NCI-H146 treated with DMSO at 0.1 percent for 48 hours (cell line): Measurements from ENCODE around the gene TEPSIN.

Source experiments
- DNase-seq: peaks from one replicate; lab custom pipeline; 2025; ENCODE audit not compliant: unreplicated experiment; lab: John Stamatoyannopoulos, UW

The TEPSIN gene

GRCh38 chr17:81199482-81199830 lies 39.4 kb downstream of the TEPSIN start:
- no peak for DNase-seq

DNA sequence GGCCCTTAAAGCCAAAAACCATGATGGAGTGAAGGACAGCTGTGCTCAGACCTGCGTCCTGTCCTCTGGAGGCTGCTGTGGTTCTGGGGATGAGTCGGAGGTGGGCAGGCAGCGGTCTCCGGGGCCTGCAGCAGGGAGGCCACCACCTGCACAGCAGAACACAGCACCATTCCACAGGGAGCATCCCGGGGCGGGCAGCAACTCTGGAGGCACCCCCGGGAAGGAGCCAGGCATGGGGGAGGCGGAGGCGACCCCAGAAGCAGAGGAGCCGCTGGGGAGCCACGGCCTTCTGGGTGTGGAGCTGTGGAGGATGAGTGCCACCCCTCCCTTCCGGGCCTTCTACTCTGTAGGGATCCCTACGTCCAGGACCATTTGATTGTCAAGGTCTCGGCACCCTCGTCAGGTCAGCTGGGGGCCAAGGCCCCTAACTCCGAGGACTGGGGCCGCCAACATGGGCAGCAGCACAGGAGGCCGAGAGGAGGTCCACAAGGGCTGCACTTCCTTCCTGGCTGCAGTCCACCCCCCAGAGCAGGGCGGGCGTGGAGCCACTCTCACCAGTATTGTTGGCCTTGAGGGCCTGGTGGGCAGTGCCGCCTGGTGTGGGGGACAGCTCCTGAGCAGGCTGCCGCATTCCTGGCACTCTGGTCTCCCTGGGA lies 39.9 kb downstream of the TEPSIN start:
- no peak for DNase-seq

GRCh38 chr17:81197831-81198490 lies 40.9 kb downstream of the TEPSIN start:
- DNase-seq: no peak

DNA sequence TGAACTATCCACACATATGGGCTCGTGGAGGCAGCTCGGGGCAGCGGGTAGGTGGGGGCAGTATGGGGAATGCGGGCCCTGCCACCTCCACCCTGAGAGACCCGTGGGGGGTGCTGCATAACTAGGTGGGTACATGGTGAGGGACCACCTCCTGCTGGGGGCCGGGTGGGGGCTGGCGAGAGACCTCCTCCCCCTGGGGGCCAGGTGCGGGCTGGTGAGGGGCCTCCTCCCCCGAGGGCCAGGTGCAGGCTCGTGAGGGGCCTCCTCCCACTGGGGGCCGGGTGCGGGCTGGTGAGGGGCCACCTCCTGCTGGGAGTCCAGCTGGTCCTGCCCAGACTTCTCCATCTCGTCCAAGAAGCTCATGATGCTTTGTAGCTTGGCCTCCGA lies 41.5 kb downstream of the TEPSIN start:
- DNase-seq: no peak

DNA sequence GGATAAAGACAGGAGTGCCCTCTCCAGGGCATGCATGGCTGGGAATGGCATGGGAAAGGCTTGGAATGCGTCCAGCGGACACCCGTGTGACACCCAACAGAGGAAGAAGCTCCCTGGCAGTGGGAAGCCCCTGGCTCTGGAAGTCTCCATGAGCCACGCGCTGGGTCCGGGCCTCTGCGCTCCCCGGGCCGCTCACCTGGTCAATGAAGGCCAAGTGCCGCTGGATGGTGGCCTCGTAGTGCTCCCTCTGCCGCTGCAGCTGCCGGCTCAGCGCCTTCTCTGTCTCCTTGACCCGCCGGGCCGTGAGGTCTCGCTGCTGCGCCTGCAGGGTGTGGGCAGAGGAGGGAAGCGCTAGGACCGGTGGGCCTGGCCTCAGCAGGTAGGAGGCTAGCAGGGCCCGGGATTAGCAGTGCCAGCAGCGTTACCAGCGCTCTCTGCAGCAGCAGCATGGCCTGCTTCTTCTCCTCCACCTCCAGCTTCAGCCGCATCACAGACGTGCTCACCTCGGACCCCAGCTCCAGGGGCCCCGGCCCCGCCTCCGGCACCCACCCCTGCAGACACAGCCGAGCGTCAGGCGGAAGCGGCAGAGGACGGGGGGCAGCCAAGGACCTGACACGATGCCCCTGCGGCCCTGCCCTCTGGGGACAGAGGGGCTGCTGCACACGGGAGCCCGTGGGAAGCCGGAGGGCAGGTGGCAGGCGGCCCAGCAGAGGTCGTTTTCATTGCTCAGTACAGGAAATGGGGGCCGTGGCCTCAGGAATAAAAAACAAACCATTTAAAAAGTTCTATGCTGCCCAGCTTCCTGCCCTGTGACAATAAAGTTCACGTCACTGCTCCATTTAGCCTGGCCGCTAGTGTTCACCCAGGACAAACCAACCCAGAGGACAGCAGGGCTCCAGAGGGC lies 42.1 kb downstream of the TEPSIN start:
- DNase-seq: no peak

- no peak for DNase-seq
Observed at GRCh38 chr17:81195941-81196495, 42.8 kb downstream of the TEPSIN start.

DNA sequence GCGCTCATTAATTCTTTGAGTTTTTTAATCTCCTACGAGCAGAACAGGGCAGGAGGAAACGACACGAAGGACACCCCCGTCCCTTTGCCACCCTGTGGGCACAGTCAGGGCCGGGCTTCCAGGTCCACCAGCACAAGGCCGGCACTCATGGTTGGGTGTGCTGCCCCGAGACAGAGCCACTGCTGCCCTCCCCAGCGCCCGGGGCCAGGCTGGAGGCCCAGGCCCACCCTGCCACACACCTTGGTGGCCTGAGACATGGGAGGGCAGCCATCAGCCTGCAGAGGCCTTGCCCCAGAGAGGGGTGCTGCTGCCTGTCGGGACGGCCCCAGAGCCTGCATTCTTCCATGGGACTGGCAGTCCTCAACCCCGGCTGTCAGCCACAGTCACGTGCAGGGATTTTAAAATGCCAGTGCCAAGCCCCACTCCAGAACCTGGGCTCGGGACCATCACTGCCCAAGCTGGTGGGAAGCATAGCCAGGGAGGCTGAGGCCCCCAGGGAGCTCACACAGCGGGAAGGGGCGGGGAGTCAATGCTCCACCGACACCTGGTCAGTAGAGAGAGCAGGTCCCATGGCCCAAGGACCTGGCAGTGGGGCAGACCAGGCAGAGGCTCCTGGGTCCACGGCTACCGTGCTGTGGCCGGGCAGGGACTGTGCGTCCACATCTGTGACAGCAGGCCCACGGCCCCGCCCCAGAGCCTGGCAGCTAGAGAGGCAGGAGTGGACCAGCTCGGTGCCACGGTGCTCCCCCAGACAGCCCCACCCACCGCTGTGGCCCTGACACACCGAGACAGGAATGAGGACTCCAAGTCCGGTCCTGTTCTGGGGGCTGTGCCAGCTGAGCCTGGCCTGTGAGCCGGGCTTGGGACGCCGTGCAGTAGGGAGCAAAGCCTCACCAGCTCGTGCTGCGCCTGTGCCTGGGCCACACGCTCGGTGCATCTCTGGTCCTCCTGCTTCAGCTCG lies 43.6 kb downstream of the TEPSIN start:
- no peak for DNase-seq

DNA sequence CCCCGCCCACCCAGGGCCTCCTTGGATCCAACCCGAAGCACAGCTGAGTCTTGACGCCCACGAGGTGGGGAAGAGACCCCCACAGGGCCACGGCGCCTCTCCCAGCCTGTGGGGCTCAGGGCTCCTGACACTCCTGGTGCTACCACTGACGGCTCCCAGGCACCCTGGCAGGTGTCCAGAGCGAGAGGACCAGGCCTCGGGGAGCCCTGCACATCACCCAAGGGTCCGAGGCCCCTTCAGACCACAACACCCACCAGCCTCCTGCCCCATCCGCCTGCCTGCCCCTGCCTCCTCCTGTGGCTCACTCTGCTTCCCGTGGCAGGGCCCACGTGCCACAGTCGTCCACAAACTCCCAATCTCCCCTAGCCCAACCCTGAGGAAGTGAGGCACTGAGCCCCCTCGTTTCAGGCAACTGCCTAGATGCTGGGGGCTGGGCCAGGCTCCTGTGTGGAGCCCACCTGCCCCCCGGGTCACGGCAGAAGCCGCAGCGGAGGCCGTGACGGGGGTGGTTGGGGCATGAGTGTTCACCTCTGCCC lies 44.6 kb downstream of the TEPSIN start:
- no peak for DNase-seq

- DNase-seq: no peak
Observed at GRCh38 chr17:81193470-81194224, 45.2 kb downstream of the TEPSIN start.

GRCh38 chr17:81193051-81193410 lies 45.8 kb downstream of the TEPSIN start:
- no peak for DNase-seq

DNA sequence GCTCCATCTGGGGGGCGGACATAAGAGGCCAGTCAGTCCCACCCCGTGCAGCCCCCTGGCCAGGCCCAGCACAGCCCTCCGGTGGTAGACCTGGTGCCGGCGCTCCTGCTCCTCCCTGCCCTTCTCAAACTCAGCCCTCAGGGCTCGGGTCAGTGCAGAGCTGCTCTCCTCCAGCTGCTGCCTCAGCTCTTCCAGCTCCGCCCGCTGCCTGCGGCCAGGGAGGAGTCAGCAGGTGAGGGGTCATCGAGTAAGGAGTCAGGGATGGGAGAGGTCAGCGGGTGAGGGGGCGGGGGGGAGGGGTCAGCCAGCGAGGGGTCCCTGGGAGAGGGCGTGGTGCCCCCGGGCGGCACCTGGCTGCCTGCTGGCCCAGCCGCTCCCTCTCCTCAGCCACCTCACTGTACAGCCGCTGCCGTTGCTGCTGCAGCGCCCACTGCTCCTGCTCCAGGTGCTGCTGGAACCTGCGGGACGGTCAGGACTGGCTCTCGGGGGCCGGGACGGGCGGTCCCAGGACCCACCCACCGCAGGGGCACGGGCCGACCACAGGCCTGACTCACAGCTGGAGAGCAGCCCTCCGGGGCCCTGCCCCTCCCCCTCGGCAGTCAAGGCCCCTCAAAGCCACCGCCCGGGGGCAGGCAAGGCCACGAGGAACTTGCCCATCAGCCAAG lies 46.3 kb downstream of the TEPSIN start:
- DNase-seq: no peak

GRCh38 chr17:81191646-81192045 lies 47.2 kb downstream of the TEPSIN start:
- no peak for DNase-seq

DNA sequence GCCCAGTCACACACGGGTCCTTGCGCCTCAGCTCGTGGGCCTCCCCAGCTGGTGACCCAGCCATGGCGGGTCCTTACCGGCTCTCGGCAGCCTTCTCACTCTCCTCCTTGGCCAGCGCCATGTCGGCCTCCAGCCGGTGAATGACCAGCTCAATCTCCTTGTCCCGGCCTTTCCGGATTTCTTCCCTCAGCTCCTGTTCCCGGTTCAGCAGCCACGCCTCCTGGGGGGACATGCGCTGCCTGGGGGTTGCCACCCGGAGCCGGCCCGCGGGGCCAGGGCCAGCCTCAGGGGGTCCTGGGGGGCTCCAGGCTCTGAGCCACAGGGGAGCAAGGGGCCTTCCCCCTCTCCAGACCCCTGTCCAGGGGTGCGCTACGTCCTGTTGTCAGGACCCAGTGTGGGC lies 47.7 kb downstream of the TEPSIN start:
- no peak for DNase-seq

DNA sequence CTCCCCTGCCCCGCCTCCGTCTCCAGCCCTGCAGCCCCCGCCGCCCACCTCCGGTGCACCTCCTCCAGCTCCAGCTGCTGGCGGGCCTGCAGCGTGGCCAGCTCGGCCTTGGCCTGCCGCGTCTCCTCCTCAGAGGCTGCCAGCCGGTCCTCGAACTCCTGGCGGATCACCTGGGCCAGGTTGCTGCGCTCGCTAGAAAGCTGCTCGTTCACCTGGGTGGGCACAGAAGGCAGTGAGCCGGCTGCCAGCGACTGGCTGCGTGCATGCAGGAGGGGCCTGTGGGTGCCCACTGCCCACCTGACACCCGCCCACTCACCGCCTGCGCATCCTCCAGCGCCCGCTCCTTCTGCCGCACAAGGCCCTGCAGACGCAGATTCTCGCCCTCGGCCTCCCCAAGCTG lies 48.3 kb downstream of the TEPSIN start:
- no peak for DNase-seq

- no peak for DNase-seq
Observed at GRCh38 chr17:81189670-81190530, 49.0 kb downstream of the TEPSIN start.

- no peak for DNase-seq
Observed at GRCh38 chr17:81189016-81189415, 49.8 kb downstream of the TEPSIN start.

GRCh38 chr17:81188491-81188840 lies 50.4 kb downstream of the TEPSIN start:
- no peak for DNase-seq
